ENCODE data around the gene KRT13.
A peak's percentile ranks its signal among the peaks of the same experiment; 100 is the strongest.

KRT13 gene

GRCh38 chr17:41524261-41524660 lies 18.8 kb upstream of the KRT13 start:
- in situ Hi-C loops (cut with HindIII; ENCODE audit: low pct_ligation_motif_present, low sequenced_read_pairs) = no loop called here
- Histone ChIP-seq H3K4me3 (ENCODE audit: low read depth, low read length) (no peak overlapping the region), H3K27ac (no peak overlapping the region), H3K27me3 (replicated peaks) (no peaks in the 10 kb centered on the region), H3K36me3 (replicated peaks) (no peaks in the 10 kb centered on the region)
- no peak for TF ChIP-seq CTCF (IDR thresholded peaks at IDR 0.05; ENCODE audit: low read depth, low read length, missing control alignments)
- no peak for DNase-seq

- Histone ChIP-seq H3K4me3 (ENCODE audit: low read depth, low read length) (no peak overlapping the region), H3K27ac (no peak overlapping the region), H3K36me3 (replicated peaks) (no peaks in the 10 kb centered on the region), H3K27me3 (replicated peaks) (no peaks in the 10 kb centered on the region)
- DNase-seq = no peak
- no peak for TF ChIP-seq CTCF (IDR thresholded peaks at IDR 0.05; ENCODE audit: low read depth, low read length, missing control alignments)
- in situ Hi-C loops (cut with HindIII; ENCODE audit: low pct_ligation_motif_present, low sequenced_read_pairs) = no loop called here
These were observed 18.4 kb upstream of the KRT13 start for GRCh38 chr17:41523787-41524186.

- H3K27me3 ChIP-seq (replicated peaks) = no peaks in the 10 kb centered on the region
- no peak overlapping the region for H3K4me3 ChIP-seq (ENCODE audit: low read depth, low read length)
- in situ Hi-C loops (cut with HindIII; ENCODE audit: low pct_ligation_motif_present, low sequenced_read_pairs) = no loop called here
These were observed 17.8 kb upstream of the KRT13 start for GRCh38 chr17:41523225-41523593.

GRCh38 chr17:41522301-41523224 lies 17.2 kb upstream of the KRT13 start:
- H3K27me3 ChIP-seq (replicated peaks) = no peaks in the 10 kb centered on the region
- no peak overlapping the region for H3K4me3 ChIP-seq (ENCODE audit: low read depth, low read length)
- TF ChIP-seq CTCF (IDR thresholded peaks at IDR 0.05; ENCODE audit: low read depth, low read length, missing control alignments) = no peak
- DNase-seq = no peak
- no peaks in the 10 kb centered on the region for H3K36me3 ChIP-seq (replicated peaks)
- peak overlapping the region; percentile 49 for H3K27ac ChIP-seq
- in situ Hi-C loops (cut with HindIII; ENCODE audit: low pct_ligation_motif_present, low sequenced_read_pairs) = no loop called here

More at GRCh38 chr17:41523225-41523593, 17.8 kb upstream of the KRT13 start:
- no peak overlapping the region for H3K27ac ChIP-seq
- no peak for TF ChIP-seq CTCF (IDR thresholded peaks at IDR 0.05; ENCODE audit: low read depth, low read length, missing control alignments)
- H3K36me3 ChIP-seq (replicated peaks) = no peaks in the 10 kb centered on the region
- DNase-seq = no peak

GRCh38 chr17:41521574-41522261 lies 16.3 kb upstream of the KRT13 start:
- Histone ChIP-seq H3K36me3 (replicated peaks) (no peaks in the 10 kb centered on the region), H3K4me3 (ENCODE audit: low read depth, low read length) (no peak overlapping the region), H3K27ac (peak overlapping the region; percentile 49), H3K27me3 (replicated peaks) (no peaks in the 10 kb centered on the region)
- peak; percentile 87 for DNase-seq
- TF ChIP-seq CTCF (IDR thresholded peaks at IDR 0.05; ENCODE audit: low read depth, low read length, missing control alignments) = peak; percentile 39
- in situ Hi-C loops (cut with HindIII; ENCODE audit: low pct_ligation_motif_present, low sequenced_read_pairs) = no loop called here
